MM.1S (cell line): ENCODE data around the gene TPCN1.

Experiments used
- DNase-seq: peaks from one replicate; pipeline ENCODE4 v3.0.0-alpha.2; 2015
- H2AFZ ChIP-seq: fragments of 300-600 bp; sonication (generic); 2 replicates; pipeline ENCODE4 v1.6.0; 2016; ENCODE audit warnings: antibody characterized with exemption, low read length
- H3F3A ChIP-seq: fragments of 300-600 bp; sonication (generic); 2 replicates; pipeline ENCODE4 v1.6.1; 2016; ENCODE audit warnings: mild to moderate bottlenecking, antibody characterized with exemption, low read length, moderate library complexity, mixed read lengths; ENCODE audit not compliant: insufficient read depth
- H3K27ac ChIP-seq: fragments of 300-600 bp; sonication (generic); 2 replicates; pipeline ENCODE4 v1.5.1; 2016; ENCODE audit warnings: mild to moderate bottlenecking, low read length
- H3K27me3 ChIP-seq: fragments of 300-600 bp; sonication (generic); replicated peaks from 2 replicates; pipeline ENCODE4 v1.6.0; 2016; ENCODE audit warnings: low read length; ENCODE audit not compliant: insufficient read depth
- H3K36me3 ChIP-seq: fragments of 300-600 bp; sonication (generic); replicated peaks from 2 replicates; pipeline ENCODE4 v1.6.1; 2016; ENCODE audit warnings: mild to moderate bottlenecking, low read length, mixed read lengths; ENCODE audit not compliant: insufficient read depth
- H3K4me1 ChIP-seq: fragments of 300-600 bp; sonication (generic); 2 replicates; pipeline ENCODE4 v1.6.1; 2016; ENCODE audit warnings: low read length, mixed read lengths
- H3K4me2 ChIP-seq: fragments of 300-600 bp; sonication (generic); 2 replicates; pipeline ENCODE4 v1.6.0; 2016; ENCODE audit warnings: low read depth, low read length
- H3K4me3 ChIP-seq: fragments of 300-600 bp; sonication (generic); 2 replicates; pipeline ENCODE4 v1.5.1; 2016; ENCODE audit warnings: low read length, mixed read lengths
- H3K79me2 ChIP-seq: fragments of 300-600 bp; sonication (generic); 2 replicates; pipeline ENCODE4 v1.6.1; 2016; ENCODE audit warnings: mixed run types, low read length, mixed read lengths
- H3K9ac ChIP-seq: fragments of 300-600 bp; sonication (generic); 2 replicates; pipeline ENCODE4 v1.6.1; 2016; ENCODE audit warnings: low read length, mixed read lengths
- H3K9me2 ChIP-seq: fragments of 300-600 bp; sonication (generic); replicated peaks from 2 replicates; pipeline ENCODE4 v1.6.1; 2016; ENCODE audit warnings: mild to moderate bottlenecking, low read length, mixed read lengths; ENCODE audit not compliant: insufficient read depth
- H3K9me3 ChIP-seq: fragments of 300-600 bp; sonication (generic); replicated peaks from 2 replicates; pipeline ENCODE4 v1.6.1; 2016; ENCODE audit warnings: mild to moderate bottlenecking, low read length, mixed read lengths; ENCODE audit not compliant: insufficient read depth
- H4K20me1 ChIP-seq: fragments of 300-600 bp; sonication (generic); 2 replicates; pipeline ENCODE4 v1.6.1; 2016; ENCODE audit warnings: mild to moderate bottlenecking, low read length, moderate library complexity, mixed read lengths; ENCODE audit not compliant: insufficient read depth
- CTCF ChIP-seq: fragments of 300-600 bp; sonication (generic); IDR thresholded peaks from 2 replicates; pipeline ENCODE4 v1.5.1; 2016; ENCODE audit warnings: antibody characterized with exemption, low read length, mixed read lengths
- EZH2 ChIP-seq: fragments of 300-600 bp; sonication (generic); optimal IDR thresholded peaks from 2 replicates; pipeline ENCODE3; 2017; ENCODE audit warnings: low read depth, mild to moderate bottlenecking, antibody characterized with exemption, low read length, mixed read lengths
- EZH2phosphoT487 ChIP-seq: fragments of 300-600 bp; sonication (generic); IDR thresholded peaks from 2 replicates; pipeline ENCODE4 v1.6.1; 2018; ENCODE audit warnings: antibody characterized with exemption, low read length

Gene TPCN1

GRCh38 chr12:113220593-113221180 is 577 bp upstream of the TPCN1 start:
- H4K20me1 ChIP-seq: no peaks in the 10 kb centered on the region
- no peak overlapping the region for H3K27ac ChIP-seq
- peaks cover 9% of the 10 kb centered on the region; the same call in 1 of the 2 replicates for H3F3A ChIP-seq
- H3K36me3 ChIP-seq: no peaks in the 10 kb centered on the region
- no peaks in the 10 kb centered on the region for H3K4me1 ChIP-seq
- no peaks in the 10 kb centered on the region for H3K9me3 ChIP-seq
- peak overlapping the region; percentile 76 for H3K4me2 ChIP-seq
- TF ChIP-seq CTCF (no peak), EZH2phosphoT487 (no peak)
- H3K79me2 ChIP-seq: peaks cover 19% of the 10 kb centered on the region
- no peaks in the 10 kb centered on the region for H3K9me2 ChIP-seq
- DNase-seq: no peak
- H3K4me3 ChIP-seq: peak overlapping the region; percentile 57
- H3K27me3 ChIP-seq: no peaks in the 10 kb centered on the region
- H3K9ac ChIP-seq: peak overlapping the region; percentile 38; the same call in 1 of the 2 replicates
- peak overlapping the region; percentile 53 for H2AFZ ChIP-seq

GRCh38 chr12:113221997-113222729 is 899 bp downstream of the TPCN1 start:
- no peak for DNase-seq
- H3K4me1 ChIP-seq: no peaks in the 10 kb centered on the region

GRCh38 chr12:113222730-113223531 is 1.7 kb downstream of the TPCN1 start:
- peak overlapping the region; percentile 80 for H3K9ac ChIP-seq
- no peaks in the 10 kb centered on the region for H3K36me3 ChIP-seq
- peak overlapping the region; percentile 59 for H3K27ac ChIP-seq
- H3K4me1 ChIP-seq: no peaks in the 10 kb centered on the region
- peak overlapping the region; percentile 75 for H3K4me3 ChIP-seq
- H2AFZ ChIP-seq: no peak overlapping the region
- no peaks in the 10 kb centered on the region for H3K9me3 ChIP-seq
- H3K9me2 ChIP-seq: no peaks in the 10 kb centered on the region
- peak overlapping the region; percentile 89 for H3K4me2 ChIP-seq
- H4K20me1 ChIP-seq: no peaks in the 10 kb centered on the region
- peaks cover 19% of the 10 kb centered on the region for H3K79me2 ChIP-seq
- no peaks in the 10 kb centered on the region for H3K27me3 ChIP-seq
- DNase-seq: no peak
- TF ChIP-seq EZH2phosphoT487 (no peak), CTCF (no peak), EZH2 (no peak)
- peaks cover 9% of the 10 kb centered on the region; the same call in 1 of the 2 replicates for H3F3A ChIP-seq

More at GRCh38 chr12:113221997-113222729, 899 bp downstream of the TPCN1 start:
- Histone ChIP-seq H3K4me2 (peak overlapping the region; percentile 89), H3K27me3 (no peaks in the 10 kb centered on the region), H3K9me3 (no peaks in the 10 kb centered on the region), H3K36me3 (no peaks in the 10 kb centered on the region), H3K9ac (peak overlapping the region; percentile 80), H3K9me2 (no peaks in the 10 kb centered on the region), H3F3A (peaks cover 9% of the 10 kb centered on the region; the same call in 1 of the 2 replicates), H3K79me2 (peaks cover 19% of the 10 kb centered on the region), H2AFZ (no peak overlapping the region), H4K20me1 (no peaks in the 10 kb centered on the region), H3K27ac (peak overlapping the region; percentile 59; the same call in 1 of the 2 replicates), H3K4me3 (peak overlapping the region; percentile 75)
- TF ChIP-seq CTCF: no peak
- no peak for TF ChIP-seq EZH2phosphoT487
- TF ChIP-seq EZH2: no peak
